GM12878 (cell line): ENCODE data around the gene SBNO2. TPM values are rescaled to one million over a fixed set of nuclear protein-coding genes. Genes with fewer than 3 reads are reported as not detected.

Source experiments
- ATAC-seq: fragments of 200-7000 bp; cut with Tn5 transposase; 3 replicates; pipeline ENCODE4 v1.9.1; 2020; ENCODE audit warnings: mild to moderate bottlenecking, moderate library complexity
- BruUV-seq: library from RNA; stranded (reverse); fragments of 400-500 nt; replicated peaks from 2 replicates; lab custom pipeline; 2021; lab: Mats Ljungman, UMichigan
- CTCF ChIA-PET: fragments of 300-600 bp; sonication (Branson Sonifier 250); formaldehyde crosslinking; extraction: SDS; loops from one replicate; lab custom pipeline; 2021; ENCODE audit warnings: inconsistent platforms; lab: Yijun Ruan, JAX
- POLR2A ChIA-PET: fragments of 350-600 bp; formaldehyde crosslinking; extraction: SDS; loops from one replicate; lab custom pipeline; 2021; ENCODE audit warnings: inconsistent platforms; lab: Charles Lee
- RAD21 ChIA-PET: fragments of 300-600 bp; sonication (Branson Sonifier 250); formaldehyde crosslinking; loops from one replicate; lab custom pipeline; 2023; ENCODE audit warnings: antibody characterized with exemption; ENCODE audit not compliant: unreplicated experiment; lab: Charles Lee
- SMC1A ChIA-PET: fragments of 300-600 bp; sonication (Branson Sonifier 250); formaldehyde crosslinking; loops from one replicate; lab custom pipeline; 2023; ENCODE audit not compliant: unreplicated experiment, uncharacterized antibody; lab: Charles Lee
- DNase-seq: peaks from one replicate; pipeline ENCODE4 v3.0.0-alpha.2; 2011; ENCODE audit warnings: low read depth, low spot score
- FAIRE-seq: peaks from 3 replicates; lab custom pipeline; 2011; peaks lifted over from hg19 to GRCh38; lab: Jason Lieb, UNC
- H2AFZ ChIP-seq: 2 replicates; pipeline ENCODE4 v1.6.0; 2011; ENCODE audit warnings: low read depth, low read length, control low read depth; ENCODE audit not compliant: control insufficient read depth
- H3K27ac ChIP-seq: 2 replicates; pipeline ENCODE4 v1.5.1; 2011; ENCODE audit warnings: control low read depth; ENCODE audit not compliant: control insufficient read depth, insufficient read depth
- H3K27me3 ChIP-seq, 2 experiments: replicated peaks in 1 of 2; 2 replicates each; pipeline versions ENCODE4 v1.6.0 to v1.6.1; 2011; ENCODE audit warnings: low read length in 1 of 2; ENCODE audit not compliant: control insufficient read depth in 2 of 2, insufficient read depth in 2 of 2
- H3K36me3 ChIP-seq, 2 experiments: 2 replicates each; pipeline ENCODE4 v1.5.1; 2011; ENCODE audit warnings: low read length in 1 of 2; ENCODE audit not compliant: control insufficient read depth in 2 of 2, insufficient read depth in 2 of 2
- H3K4me1 ChIP-seq: 2 replicates; pipeline ENCODE4 v1.6.1; 2011; ENCODE audit warnings: mild to moderate bottlenecking, low read length, moderate library complexity, mixed read lengths; ENCODE audit not compliant: control insufficient read depth, insufficient read depth
- H3K4me2 ChIP-seq: 2 replicates; pipeline ENCODE4 v1.6.0; 2011; ENCODE audit warnings: control low read depth; ENCODE audit not compliant: control insufficient read depth, insufficient read depth
- H3K4me3 ChIP-seq: fragments of 200-600 bp; sonication (generic); 2 replicates; pipeline ENCODE4 v1.5.1; 2016
- H3K79me2 ChIP-seq: 2 replicates; pipeline ENCODE4 v1.6.0; 2011; ENCODE audit warnings: low read length; ENCODE audit not compliant: control insufficient read depth, insufficient read depth
- H3K9ac ChIP-seq: 2 replicates; pipeline ENCODE4 v1.8.0; 2011; ENCODE audit warnings: low read length, control low read depth, mixed read lengths; ENCODE audit not compliant: control insufficient read depth, insufficient read depth
- H3K9me3 ChIP-seq: replicated peaks from 3 replicates; pipeline ENCODE4 v1.5.1; 2011; ENCODE audit warnings: mild to moderate bottlenecking, low read length; ENCODE audit not compliant: control insufficient read depth, insufficient read depth
- H4K20me1 ChIP-seq: 2 replicates; pipeline ENCODE4 v1.6.0; 2011; ENCODE audit not compliant: control insufficient read depth, insufficient read depth
- NBN ChIP-seq: fragments of 450-650 bp; IDR thresholded peaks from 2 replicates; pipeline ENCODE4 v1.6.1; 2016
- PAX8 ChIP-seq: fragments of 450-650 bp; IDR thresholded peaks from 2 replicates; pipeline ENCODE4 v1.6.1; 2017; ENCODE audit warnings: mild to moderate bottlenecking, moderate library complexity
- POLR2AphosphoS5 ChIP-seq: IDR thresholded peaks from 2 replicates; pipeline ENCODE4 v1.6.1; 2011; ENCODE audit warnings: mild to moderate bottlenecking, low read length, inconsistent platforms
- RELB ChIP-seq: fragments of 450-650 bp; IDR thresholded peaks from 2 replicates; pipeline ENCODE4 v1.6.1; 2017; ENCODE audit warnings: low read depth, mild to moderate bottlenecking, moderate library complexity
- SMAD1 ChIP-seq: fragments of 450-650 bp; IDR thresholded peaks from 2 replicates; pipeline ENCODE4 v1.6.1; 2018; ENCODE audit warnings: mild to moderate bottlenecking, low read depth; ENCODE audit not compliant: partially characterized antibody
- TAF1 ChIP-seq: IDR thresholded peaks from 2 replicates; pipeline ENCODE4 v1.6.1; 2011; ENCODE audit warnings: mild to moderate bottlenecking, low read depth, low read length, borderline replicate concordance
- WGBS: methylation state at CpG from one replicate; pipeline ENCODE4 v1.1.6; 2016; ENCODE audit warnings: low lambda C conversion rate; ENCODE audit not compliant: insufficient replicate concordance, insufficient coverage; ENCODE audit errors: missing lambda C conversion rate; 5-methylcytosine and 5-hydroxymethylcytosine counted together
- in situ Hi-C: fragments of 300-500 bp; cut with MboI; formaldehyde crosslinking; loops from 9 replicates; pipeline ENCODE4 v1.14.3; 2018; ENCODE audit warnings: mixed read lengths
- intact Hi-C: fragments of 100-400 bp; cut with micrococcal nuclease; formaldehyde crosslinking; loops from one replicate; pipeline ENCODE4 v1.14.2; 2022; ENCODE audit not compliant: unreplicated experiment
- polyA plus RNA-seq, 11 experiments: library from polyadenylated mRNA; depleted of rRNA in 4 of 11; unstranded in 6 of 11; stranded (reverse) in 5 of 11; fragments of >200 nt; fragmentation: Nextera tagmentation in 4 of 11; fragmentation: Illumina TruSeq in 1 of 11; extraction: Ambion mirVana in 4 of 11; extraction: Trizol in 1 of 11; gene quantifications; 1 replicate in 1 of 11; 2 replicates in 10 of 11; pipeline versions ENCODE4 v1.2.1 to v1.2.3, GENCODE V29; 2011 to 2016; ENCODE audit warnings: inconsistent platforms in 2 of 11, missing spikeins in 2 of 11, low read depth in 1 of 11
- total RNA-seq, 4 experiments: library from RNA; depleted of rRNA in 3 of 4; stranded (reverse); fragments of >200 nt in 3 of 4; fragmentation: Illumina TruSeq in 1 of 4; extraction: Trizol in 1 of 4; gene quantifications; 2 replicates each; pipeline versions ENCODE4 v1.2.1 to v1.2.3, GENCODE V29; 2013 to 2021

Gene SBNO2
- total and polyA plus RNA-seq, 10 of the 15 experiments (the other 5 are each of a cell fraction or from before 2014, with no cell fraction given): 0.08 to 44.6 (median 5.4) TPM

DNA sequence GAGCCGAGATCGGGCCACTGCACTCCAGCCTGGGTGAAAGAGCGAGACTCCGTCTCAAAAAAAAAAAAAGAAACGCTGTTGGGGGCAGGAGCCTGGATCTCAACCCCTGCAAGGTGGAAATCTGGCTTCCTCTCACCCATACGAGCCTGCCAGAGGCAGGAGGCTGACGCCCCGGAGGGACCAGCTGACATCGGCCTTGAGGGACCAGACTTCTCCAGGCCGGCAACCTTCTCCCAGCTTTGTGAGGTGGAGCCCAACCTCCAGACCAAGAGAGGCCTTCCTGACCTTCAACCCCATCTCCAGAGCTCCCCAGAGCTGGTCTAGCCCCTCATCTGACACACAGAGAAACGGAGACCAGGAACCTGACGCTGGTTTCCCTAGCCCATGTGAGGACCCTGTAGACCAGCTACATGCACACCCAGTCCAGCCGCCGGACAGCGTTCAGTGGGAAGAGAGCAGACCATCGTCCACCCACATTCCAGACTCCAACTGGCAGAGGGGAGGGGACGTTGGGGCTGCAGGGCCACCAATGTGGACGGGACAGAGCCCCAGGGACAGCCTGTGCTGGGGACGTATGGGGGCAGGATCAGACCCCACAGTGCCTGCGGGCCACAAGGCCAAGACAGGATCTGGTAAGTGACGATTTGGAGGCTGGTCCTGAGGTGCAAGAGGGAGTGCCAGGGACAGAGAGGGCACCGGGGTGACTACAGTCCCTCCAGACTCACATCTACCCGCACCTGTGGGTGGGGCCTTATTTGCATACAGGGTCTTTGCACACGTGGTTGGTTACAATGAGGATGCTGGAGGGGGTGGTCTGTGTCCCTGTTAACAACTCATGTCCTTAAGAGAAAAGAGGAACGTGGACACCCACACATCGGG lies 11.4 kb downstream of the SBNO2 start:
- Histone ChIP-seq H3K9me3 (peaks cover under 1% of the 10 kb centered on the region; the same call in 1 of the 3 replicates), H3K9ac (no peak overlapping the region), H4K20me1 (no peaks in the 10 kb centered on the region), H3K4me3 (no peak overlapping the region), H3K27ac (no peak overlapping the region), H3K27me3 (no peaks in the 10 kb centered on the region), H2AFZ (no peak overlapping the region), H3K4me2 (no peak overlapping the region), H3K36me3 (peaks cover 2 to 5% of the 10 kb centered on the region in 2 experiments; a peak in 3 of 4 replicates), H3K79me2 (peaks cover 2% of the 10 kb centered on the region; the same call in 1 of the 2 replicates), H3K4me1 (no peaks in the 10 kb centered on the region)
- ATAC-seq (peak; percentile 23; the same call in 2 of the 3 replicates), FAIRE-seq (no peak), DNase-seq (no peak)
- intact Hi-C loops (no loop called here), in situ Hi-C loops (no loop called here)
- no TSS peak for BruUV-seq
- WGBS: 70% methylated on average over 24 of the region's 26 CpGs
- ChIA-PET POLR2A (interaction anchor here (0.6 kb wide), 1 partner anchor 28 kb away, joined by 8 read pairs; no protein-coding TSS in a partner anchor), CTCF (no interaction called here), SMC1A (no interaction called here), RAD21 (interaction anchor here (0.9 kb wide), 1 partner anchor 49 kb away, joined by 3 read pairs; no protein-coding TSS in a partner anchor)
- peak; percentile 35 for TF ChIP-seq POLR2AphosphoS5
- TF ChIP-seq SMAD1: no peak

GRCh38 chr19:1161716-1162115 lies 12.4 kb downstream of the SBNO2 start:
- ChIA-PET RAD21 (no interaction called here), SMC1A (no interaction called here), POLR2A (no interaction called here), CTCF (interaction anchor here (0.6 kb wide), 1 partner anchor 32 kb away, joined by 5 read pairs; no protein-coding TSS in a partner anchor)
- ATAC-seq: no peak
- Histone ChIP-seq H3K4me3 (no peak overlapping the region), H2AFZ (no peak overlapping the region), H3K4me2 (no peak overlapping the region), H3K9ac (no peak overlapping the region), H3K27me3 (no peaks in the 10 kb centered on the region), H3K36me3 (peaks cover 0 to 2% of the 10 kb centered on the region in 2 experiments; a peak in 3 of 4 replicates), H4K20me1 (no peaks in the 10 kb centered on the region), H3K9me3 (no peaks in the 10 kb centered on the region; the same call in 2 of the 3 replicates), H3K79me2 (peaks cover 2% of the 10 kb centered on the region; the same call in 1 of the 2 replicates), H3K4me1 (no peaks in the 10 kb centered on the region), H3K27ac (no peak overlapping the region)
- intact Hi-C loops: no loop called here
- no TSS peak for BruUV-seq
- no peak for DNase-seq
- FAIRE-seq: no peak
- in situ Hi-C loops: no loop called here
- TF ChIP-seq PAX8 (no peak), RELB (no peak), TAF1 (no peak), NBN (no peak)
- WGBS: 16% methylated on average over 10 of the region's 18 CpGs
